Measurements from ENCODE around the gene C2CD2L. TPM values are rescaled to one million over a fixed set of nuclear protein-coding genes. Genes with fewer than 3 reads are reported as not detected.

Gene C2CD2L
- total and polyA plus RNA-seq, 7 donors, result 5.3 to 22.6 (median 6.0) TPM

- H3K27me3 ChIP-seq, result peaks cover 2 to 52% (median 26%) of the 10 kb centered on the region in 3 donors
- intact Hi-C loops (cut with DNase I), result no loop called here
- no peak overlapping the region for H3K27ac ChIP-seq
- no peak for TF ChIP-seq POLR2A (IDR thresholded peaks at IDR 0.05)
- TF ChIP-seq CTCF (IDR thresholded peaks at IDR 0.05), result no peak
- TF ChIP-seq POLR2AphosphoS5 (IDR thresholded peaks at IDR 0.05), result no peak
- no peak for TF ChIP-seq EP300 (IDR thresholded peaks at IDR 0.05)
- H3K9me3 ChIP-seq, result no peaks in the 10 kb centered on the region
- no peak for DNase-seq
- H3K4me1 ChIP-seq, result peaks cover 0 to 21% (median 17%) of the 10 kb centered on the region in 4 donors
- H3K4me3 ChIP-seq, result no peak overlapping the region
- no peaks in the 10 kb centered on the region for H3K36me3 ChIP-seq
- WGBS, 2 donors, result 45 to 47% methylated on average over 6 of the region's 6 CpGs
Measured at GRCh38 chr11:119147604-119148333, 40.6 kb downstream of the C2CD2L start.

GRCh38 chr11:119148720-119149017 lies 41.5 kb downstream of the C2CD2L start:
- Histone ChIP-seq H3K36me3 (no peaks in the 10 kb centered on the region), H3K4me3 (peak overlapping the region; percentile 43 to 65 (median 58)), H3K9me3 (no peaks in the 10 kb centered on the region), H3K27me3 (peaks cover 2 to 50% (median 26%) of the 10 kb centered on the region in 3 donors), H3K4me1 (peaks cover 0 to 21% (median 17%) of the 10 kb centered on the region in 4 donors), H3K27ac (peak overlapping the region in 1 of 4 donors; percentile 34)
- intact Hi-C loops (cut with DNase I), result no loop called here
- no peak for DNase-seq
- 2% methylated on average over 16 of the region's 16 CpGs for WGBS, 2 donors
- no peak for TF ChIP-seq POLR2AphosphoS5 (IDR thresholded peaks at IDR 0.05)
- no peak for TF ChIP-seq EP300 (IDR thresholded peaks at IDR 0.05)
- TF ChIP-seq POLR2A (IDR thresholded peaks at IDR 0.05), result no peak
- TF ChIP-seq CTCF (IDR thresholded peaks at IDR 0.05), result no peak

GRCh38 chr11:119149018-119149785 lies 42.1 kb downstream of the C2CD2L start, which contains the start of gene ABCG4:
Gene ABCG4, plus strand, starts transcription at chr11:119149052. Its CDS starts 914 bp downstream, at chr11:119149966.
- no peak for TF ChIP-seq POLR2A (IDR thresholded peaks at IDR 0.05)
- TF ChIP-seq POLR2AphosphoS5 (IDR thresholded peaks at IDR 0.05), result no peak
- TF ChIP-seq EP300 (IDR thresholded peaks at IDR 0.05), result no peak
- no peak for TF ChIP-seq CTCF (IDR thresholded peaks at IDR 0.05)
- WGBS, 2 donors, result 1% methylated on average over 73 of the region's 73 CpGs
- DNase-seq, result no peak
- Histone ChIP-seq H3K4me3 (peak within 1 kb of the TSS; percentile 43 to 65 (median 58)), H3K4me1 (peaks cover 0 to 21% (median 17%) of the 10 kb centered on the region in 4 donors), H3K9me3 (no peaks in the 10 kb centered on the region), H3K27me3 (peaks cover 2 to 50% (median 26%) of the 10 kb centered on the region in 3 donors), H3K36me3 (no peaks in the 10 kb centered on the region), H3K27ac (peak within 1 kb of the TSS in 1 of 4 donors; percentile 34)
- intact Hi-C loops (cut with DNase I), result no loop called here

GRCh38 chr11:119149786-119150275 lies 42.7 kb downstream of the C2CD2L start:
- intact Hi-C loops (cut with DNase I), result no loop called here
- Histone ChIP-seq H3K4me1 (peaks cover 0 to 18% (median 16%) of the 10 kb centered on the region in 4 donors), H3K36me3 (no peaks in the 10 kb centered on the region), H3K27me3 (peaks cover 2 to 50% (median 26%) of the 10 kb centered on the region in 3 donors), H3K9me3 (no peaks in the 10 kb centered on the region), H3K4me3 (peak overlapping the region in 3 of 4 donors; percentile 56 to 65 (median 59)), H3K27ac (no peak overlapping the region)
- 23 to 28% methylated on average over 33 of the region's 33 CpGs for WGBS, 2 donors
- no peak for DNase-seq
- no peak for TF ChIP-seq CTCF (IDR thresholded peaks at IDR 0.05)
- TF ChIP-seq POLR2AphosphoS5 (IDR thresholded peaks at IDR 0.05), result no peak
